ENCODE results near the gene HSPB7.
A peak's percentile ranks its signal among the peaks of the same experiment; 100 is the strongest.
"Not testable (repeated sequence)": the region's sequence is repeated elsewhere in the genome, so short reads cannot be mapped to it uniquely, and the experiment has no call there.

The HSPB7 gene

GRCh38 chr1:16017461-16018303, at the start of gene HSPB7:
HSPB7 (minus strand) TSS chr1:16018043; CDS start chr1:16017963, 80 bp downstream.
- DNase-seq = no peak

DNA sequence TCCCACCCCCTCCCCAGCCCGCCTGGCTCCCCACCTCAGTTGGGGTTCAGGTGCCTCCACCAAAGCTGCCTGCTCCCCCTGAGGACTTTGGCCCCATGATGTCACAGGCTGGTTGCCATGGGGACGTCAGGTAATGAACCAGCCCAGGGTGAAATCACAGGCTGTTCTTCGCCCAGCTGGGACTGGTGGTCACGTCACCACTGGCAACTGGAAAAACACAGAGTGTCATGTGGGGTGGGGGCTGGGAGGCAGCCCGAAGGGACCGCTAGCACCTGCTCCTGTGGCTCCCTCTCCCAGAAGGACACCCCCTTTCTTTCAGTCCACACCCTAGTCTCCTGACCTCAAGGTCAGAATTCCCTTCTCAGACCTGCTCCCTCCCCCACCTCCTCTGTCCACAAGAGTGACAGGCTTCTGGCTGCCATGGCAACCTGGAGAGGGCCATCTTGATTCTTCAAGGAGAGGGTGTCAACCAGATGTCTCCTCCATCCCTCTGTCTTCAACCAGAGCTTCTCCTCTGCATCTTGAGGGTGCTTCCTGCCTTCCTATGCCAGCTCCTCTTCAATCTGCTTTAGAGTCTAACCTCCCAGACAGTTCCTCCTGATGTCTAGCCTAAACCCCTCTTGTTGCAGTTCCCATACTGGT, 49.4 kb upstream of the HSPB7 start:
- peak; percentile 29 to 88 (median 84) for DNase-seq

DNA sequence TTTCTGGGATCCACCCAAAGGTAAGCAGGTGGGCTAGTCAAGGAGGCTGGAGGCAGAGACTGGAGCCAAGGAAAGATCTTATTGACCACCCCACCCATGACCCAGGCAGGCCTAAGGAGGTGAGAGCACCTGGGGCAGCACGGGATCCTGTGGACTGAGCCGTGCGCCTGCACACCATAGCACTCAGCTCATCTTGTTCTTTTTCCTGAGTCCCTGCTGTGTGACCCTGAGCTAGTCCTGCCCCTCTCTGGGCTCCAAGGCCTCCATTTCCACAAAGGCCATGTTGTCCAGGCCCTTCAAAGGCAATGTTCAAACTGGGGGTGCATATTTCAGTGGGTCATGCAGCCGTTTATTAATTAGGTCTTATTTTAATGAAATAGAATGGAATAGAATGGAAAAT, 48.4 kb upstream of the HSPB7 start:
- DNase-seq = no peak

DNA sequence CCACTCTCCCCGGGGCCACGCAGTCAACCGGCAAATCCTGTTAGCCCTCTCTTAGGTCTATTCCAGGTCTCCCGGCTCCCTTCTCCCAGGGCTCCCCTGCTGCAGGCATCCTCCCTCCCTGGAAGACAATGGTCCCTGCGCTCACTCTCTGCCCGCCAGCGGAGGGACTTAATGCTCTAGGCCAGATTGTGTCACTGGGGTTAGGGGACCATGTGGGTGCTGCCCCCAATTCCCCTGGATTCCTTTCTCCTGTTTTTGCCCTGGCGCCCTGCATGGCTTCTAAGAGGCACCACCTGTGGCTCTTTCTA, 47.4 kb upstream of the HSPB7 start:
- DNase-seq = no peak

GRCh38 chr1:16064536-16065268, 46.9 kb upstream of the HSPB7 start:
- no peak for DNase-seq

- DNase-seq = no peak
Observed at GRCh38 chr1:16063921-16064320, 46.1 kb upstream of the HSPB7 start.

DNA sequence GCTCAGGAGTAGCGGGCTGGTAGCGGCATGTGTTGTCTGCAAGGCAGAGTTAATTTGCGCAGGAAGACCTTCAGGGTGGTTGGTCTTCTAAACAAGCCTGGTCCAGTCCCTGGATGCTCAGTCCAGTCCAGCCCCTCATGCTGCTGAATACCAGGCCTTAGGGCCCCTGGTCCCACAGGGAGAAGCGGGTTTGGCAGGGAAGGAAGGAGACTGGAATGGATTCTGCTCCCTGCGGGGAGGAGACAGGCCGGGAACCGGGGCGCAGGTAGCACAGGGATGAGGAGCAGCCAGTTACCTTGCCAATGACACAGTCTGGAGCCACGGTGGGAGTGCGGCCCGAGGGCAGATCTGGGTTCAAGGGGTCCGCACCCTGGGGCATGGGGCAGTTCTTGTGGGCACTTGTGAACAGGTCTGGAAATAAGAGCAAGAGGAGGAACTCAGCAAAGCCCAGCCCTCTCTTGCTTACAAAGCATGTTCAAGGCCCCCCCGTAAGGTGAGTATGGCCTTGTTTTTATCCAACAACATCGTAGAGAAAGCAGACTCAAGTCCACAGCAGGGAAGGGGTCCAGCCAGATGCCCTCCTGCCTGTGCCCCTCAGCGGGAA, 45.5 kb upstream of the HSPB7 start:
- no peak for DNase-seq

- not testable (repeated sequence) for DNase-seq
Observed at GRCh38 chr1:16062687-16063075, 44.8 kb upstream of the HSPB7 start.

- not testable (repeated sequence) for DNase-seq
Observed at GRCh38 chr1:16061989-16062686, 44.3 kb upstream of the HSPB7 start.

GRCh38 chr1:16061266-16061665, 43.4 kb upstream of the HSPB7 start:
- DNase-seq = no peak

- DNase-seq = not testable (repeated sequence)
Observed at GRCh38 chr1:16058394-16059120, 40.7 kb upstream of the HSPB7 start.

- not testable (repeated sequence) for DNase-seq
Observed at GRCh38 chr1:16057314-16057915, 39.6 kb upstream of the HSPB7 start.

GRCh38 chr1:16056521-16056912, 38.7 kb upstream of the HSPB7 start:
- not testable (repeated sequence) for DNase-seq

GRCh38 chr1:16055613-16056520, 38.0 kb upstream of the HSPB7 start:
- peak; percentile 80 to 91 (median 82) for DNase-seq

- no peak for DNase-seq
Observed at GRCh38 chr1:16054598-16055540, 37.0 kb upstream of the HSPB7 start.

- DNase-seq = no peak
Observed at GRCh38 chr1:16053781-16054502, 36.1 kb upstream of the HSPB7 start.

DNA sequence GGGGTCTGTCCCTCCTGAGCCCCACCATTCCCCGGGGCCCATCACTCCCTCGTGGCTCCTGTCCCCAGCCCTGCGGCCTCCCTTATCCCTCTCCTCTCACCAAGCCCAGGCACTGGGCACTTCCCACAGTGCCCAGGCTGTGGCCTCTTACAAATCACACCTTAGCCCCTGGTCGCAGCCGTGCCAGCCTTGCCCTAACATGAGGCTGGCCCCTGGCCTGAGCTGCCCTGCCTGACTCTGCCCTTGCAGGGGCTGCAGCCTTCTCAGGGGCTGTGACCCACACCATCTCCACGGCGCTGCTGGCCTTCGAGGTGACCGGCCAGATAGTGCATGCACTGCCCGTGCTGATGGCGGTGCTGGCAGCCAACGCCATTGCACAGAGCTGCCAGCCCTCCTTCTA, 34.1 kb upstream of the HSPB7 start:
- DNase-seq = not testable (repeated sequence)

GRCh38 chr1:16051039-16051438, 33.2 kb upstream of the HSPB7 start:
- DNase-seq = no peak

DNA sequence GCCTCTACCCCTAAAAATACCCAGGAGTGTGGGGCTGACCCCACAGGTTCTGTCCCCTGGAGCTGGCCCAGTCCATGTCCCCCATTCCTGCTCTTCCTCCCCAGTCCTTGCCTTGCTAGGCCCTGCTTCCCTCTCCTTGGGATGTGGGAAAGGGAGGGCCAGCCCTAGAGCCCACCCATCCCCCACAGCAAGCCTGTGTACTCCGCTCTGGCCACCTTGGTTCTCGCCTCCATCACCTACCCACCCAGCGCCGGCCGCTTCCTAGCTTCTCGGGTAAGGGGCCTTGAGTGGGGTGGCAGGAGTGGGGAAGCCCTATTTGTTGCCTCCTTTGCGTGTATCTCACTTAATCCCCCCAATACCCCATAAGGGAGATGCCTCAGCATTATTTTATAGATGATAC, 32.5 kb upstream of the HSPB7 start:
- DNase-seq = no peak

All from NCI-H1417 (cell line).